CD4-positive, alpha-beta T cell treated with Interleukin-17A for 1 hour (primary cell): Measurements from ENCODE around the gene SPO11.

Experiments
- DNase-seq: peaks from one replicate; pipeline ENCODE4 v3.0.0-alpha.2; 2020

Gene SPO11

GRCh38 chr20:57329608-57330221 is at the start of gene SPO11:
TSS of gene SPO11 (plus strand) at chr20:57329803. CDS start at chr20:57329868, 65 bp downstream.
- no peak for DNase-seq

GRCh38 chr20:57280221-57280620 is 49.4 kb upstream of the SPO11 start:
- no peak for DNase-seq

GRCh38 chr20:57281900-57282299 is 47.7 kb upstream of the SPO11 start:
- DNase-seq: no peak

- DNase-seq: no peak
Measured at GRCh38 chr20:57282670-57283361, 46.8 kb upstream of the SPO11 start.

- no peak for DNase-seq
Measured at GRCh38 chr20:57283860-57284259, 45.7 kb upstream of the SPO11 start.

- DNase-seq: no peak
Measured at GRCh38 chr20:57287007-57287880, 42.4 kb upstream of the SPO11 start.

- DNase-seq: no peak
Measured at GRCh38 chr20:57287901-57288300, 41.7 kb upstream of the SPO11 start.

- no peak for DNase-seq
Measured at GRCh38 chr20:57288651-57289277, 40.8 kb upstream of the SPO11 start.

GRCh38 chr20:57289391-57290177 is 40.0 kb upstream of the SPO11 start:
- DNase-seq: no peak

- DNase-seq: no peak
Measured at GRCh38 chr20:57290178-57290484, 39.5 kb upstream of the SPO11 start.

- DNase-seq: no peak
Measured at GRCh38 chr20:57291003-57291402, 38.6 kb upstream of the SPO11 start.

GRCh38 chr20:57291694-57292093 is 37.9 kb upstream of the SPO11 start:
- DNase-seq: no peak

GRCh38 chr20:57292611-57293010 is 37.0 kb upstream of the SPO11 start:
- DNase-seq: no peak

GRCh38 chr20:57293995-57294394 is 35.6 kb upstream of the SPO11 start:
- no peak for DNase-seq

GRCh38 chr20:57294550-57294949 is 35.1 kb upstream of the SPO11 start:
- DNase-seq: no peak

- DNase-seq: no peak
Measured at GRCh38 chr20:57298457-57298856, 31.1 kb upstream of the SPO11 start.

GRCh38 chr20:57301026-57301425 is 28.6 kb upstream of the SPO11 start:
- no peak for DNase-seq

- no peak for DNase-seq
Measured at GRCh38 chr20:57306747-57307146, 22.9 kb upstream of the SPO11 start.

- DNase-seq: no peak
Measured at GRCh38 chr20:57308451-57309271, 20.9 kb upstream of the SPO11 start.

- DNase-seq: no peak
Measured at GRCh38 chr20:57309544-57310115, 20.0 kb upstream of the SPO11 start.

- DNase-seq: no peak
Measured at GRCh38 chr20:57310821-57311514, 18.6 kb upstream of the SPO11 start.
